Upper lobe of right lung (tissue), 1 donor: Measurements from ENCODE around the gene CHIC2. TPM values are rescaled to one million over a fixed set of nuclear protein-coding genes. Genes with fewer than 3 reads are reported as not detected.
"Not testable (repeated sequence)": the region's sequence is repeated elsewhere in the genome, so short reads cannot be mapped to it uniquely, and the experiment has no call there.

ENCODE experiments used
- ATAC-seq: fragments of 200-7000 bp; cut with Tn5 transposase; one replicate; pipeline ENCODE4 v1.9.1; 2020; ENCODE audit warnings: mild to moderate bottlenecking, moderate library complexity
- DNase-seq: peaks from one replicate; pipeline ENCODE4 v3.0.0-alpha.2; 2020
- H3K27ac ChIP-seq: fragments of 200-600 bp; one replicate; pipeline ENCODE4 v1.8.0; 2022
- H3K27me3 ChIP-seq: fragments of 200-600 bp; one replicate; pipeline ENCODE4 v1.8.0; 2022; ENCODE audit warnings: mild to moderate bottlenecking
- H3K36me3 ChIP-seq: fragments of 200-600 bp; one replicate; pipeline ENCODE4 v1.8.0; 2022
- H3K4me1 ChIP-seq: fragments of 200-600 bp; one replicate; pipeline ENCODE4 v1.8.0; 2022
- H3K4me3 ChIP-seq: fragments of 200-600 bp; one replicate; pipeline ENCODE4 v1.8.0; 2022; ENCODE audit warnings: mild to moderate bottlenecking
- H3K9me3 ChIP-seq: fragments of 200-600 bp; one replicate; pipeline ENCODE4 v1.8.0; 2022
- intact Hi-C: fragments of 100-400 bp; cut with DNase I; formaldehyde crosslinking; loops from one replicate; pipeline ENCODE4 v1.11.0; 2022
- total RNA-seq: library from RNA; stranded (reverse); fragmentation: NEBNext Ultra II Directional; extraction: Animal tissue kit (Norgen Biotek cat#: 25700); gene quantifications from one replicate; pipeline ENCODE4 v1.2.1, GENCODE V29; 2021
- TF ChIP-seq, protein P1 (sequence below): fragments of 200-600 bp; IDR thresholded peaks from one replicate; pipeline ENCODE4 v1.8.0; 2022; ENCODE audit warnings: antibody characterized with exemption
- donor health status: DM: no; HTN: yes; CAD: no; lungs with severe emphysema.

CHIC2 gene
- total RNA-seq, 1 donor from 2014 or later, result 28.7 TPM

DNA sequence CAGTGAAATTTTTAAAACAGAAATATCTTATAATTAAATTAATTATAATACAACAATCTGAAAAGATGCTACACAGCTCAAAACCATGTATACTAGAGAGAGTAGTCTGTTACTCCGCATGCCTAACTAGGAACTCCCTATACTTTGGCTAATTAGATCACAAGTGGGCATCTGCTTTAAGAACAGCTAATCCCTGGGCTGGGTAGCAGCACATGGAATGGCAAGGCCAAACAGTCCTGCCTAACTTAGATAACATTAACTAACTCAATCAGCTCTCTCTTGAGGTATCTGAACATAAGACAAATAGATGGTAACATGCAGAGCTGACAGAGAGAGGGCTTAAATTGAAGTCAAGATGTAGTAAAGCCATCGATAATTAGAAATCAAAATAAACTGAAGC, 9.9 kb downstream of the CHIC2 start:
- TF ChIP-seq, protein P1, sequence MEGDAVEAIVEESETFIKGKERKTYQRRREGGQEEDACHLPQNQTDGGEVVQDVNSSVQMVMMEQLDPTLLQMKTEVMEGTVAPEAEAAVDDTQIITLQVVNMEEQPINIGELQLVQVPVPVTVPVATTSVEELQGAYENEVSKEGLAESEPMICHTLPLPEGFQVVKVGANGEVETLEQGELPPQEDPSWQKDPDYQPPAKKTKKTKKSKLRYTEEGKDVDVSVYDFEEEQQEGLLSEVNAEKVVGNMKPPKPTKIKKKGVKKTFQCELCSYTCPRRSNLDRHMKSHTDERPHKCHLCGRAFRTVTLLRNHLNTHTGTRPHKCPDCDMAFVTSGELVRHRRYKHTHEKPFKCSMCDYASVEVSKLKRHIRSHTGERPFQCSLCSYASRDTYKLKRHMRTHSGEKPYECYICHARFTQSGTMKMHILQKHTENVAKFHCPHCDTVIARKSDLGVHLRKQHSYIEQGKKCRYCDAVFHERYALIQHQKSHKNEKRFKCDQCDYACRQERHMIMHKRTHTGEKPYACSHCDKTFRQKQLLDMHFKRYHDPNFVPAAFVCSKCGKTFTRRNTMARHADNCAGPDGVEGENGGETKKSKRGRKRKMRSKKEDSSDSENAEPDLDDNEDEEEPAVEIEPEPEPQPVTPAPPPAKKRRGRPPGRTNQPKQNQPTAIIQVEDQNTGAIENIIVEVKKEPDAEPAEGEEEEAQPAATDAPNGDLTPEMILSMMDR, result no peak
- no peak overlapping the region for H3K27ac ChIP-seq
- H3K27me3 ChIP-seq, result no peaks in the 10 kb centered on the region
- no peaks in the 10 kb centered on the region for H3K9me3 ChIP-seq
- DNase-seq (no peak), ATAC-seq (no peak)
- no peak overlapping the region for H3K4me3 ChIP-seq
- intact Hi-C loops, result no loop called here
- peaks cover 49% of the 10 kb centered on the region for H3K4me1 ChIP-seq
- no peaks in the 10 kb centered on the region for H3K36me3 ChIP-seq

DNA sequence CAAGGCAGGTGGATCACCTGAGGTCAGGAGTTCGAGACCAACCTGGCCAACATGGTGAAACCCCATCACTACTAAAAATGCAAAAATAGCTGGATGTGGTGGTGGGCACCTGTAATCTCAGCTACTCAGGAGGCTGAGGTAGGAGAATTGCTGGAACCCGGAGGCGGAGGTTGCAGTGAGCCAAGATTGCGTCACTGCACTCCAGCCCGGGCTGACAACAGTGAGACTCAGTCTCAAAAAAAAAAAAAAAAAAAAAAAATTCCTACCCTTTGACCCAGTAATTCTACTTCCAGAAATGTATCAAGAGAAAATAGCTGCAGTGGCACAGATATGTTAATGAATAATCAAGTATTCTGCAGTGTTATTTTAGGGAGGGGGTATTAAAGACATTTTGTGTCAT, 11.1 kb downstream of the CHIC2 start:
- intact Hi-C loops, H3K9me3 ChIP-seq, H3K27me3 ChIP-seq, H3K4me3 ChIP-seq, H3K27ac ChIP-seq, DNase-seq, ATAC-seq: not testable (repeated sequence)
- Histone ChIP-seq H3K36me3 (peaks cover 10% of the 10 kb centered on the region), H3K4me1 (peaks cover 42% of the 10 kb centered on the region)

DNA sequence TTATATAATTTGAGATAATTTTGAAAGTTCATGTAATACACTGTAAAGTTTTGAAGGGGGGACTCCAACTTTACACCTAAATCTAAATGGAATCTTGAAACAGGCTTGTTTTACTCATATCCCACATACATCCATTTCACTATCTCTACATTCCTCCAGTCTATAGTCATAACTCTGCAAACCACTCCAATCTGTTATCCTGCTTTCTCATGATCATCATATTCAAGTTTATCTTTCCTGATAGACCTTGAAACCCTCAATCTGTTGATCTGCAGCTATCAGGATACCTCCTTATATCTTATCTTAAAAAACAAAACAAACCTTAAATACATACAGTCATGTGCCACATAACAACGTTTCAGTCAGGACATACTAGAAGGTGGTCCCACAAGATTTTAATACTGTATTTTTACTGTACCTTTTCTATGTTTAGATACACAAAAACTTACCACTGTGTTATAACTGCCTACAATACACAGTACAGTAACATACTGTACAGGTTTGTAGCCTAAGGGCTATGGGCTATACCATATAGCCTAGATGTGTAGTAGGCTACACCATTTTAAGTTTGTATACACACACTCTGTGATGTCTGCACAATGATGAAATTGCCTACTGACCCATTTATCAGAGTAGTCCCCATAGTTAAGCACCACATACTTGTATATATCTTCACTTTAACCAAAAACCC, 14.0 kb downstream of the CHIC2 start:
- ATAC-seq, result no peak

DNA sequence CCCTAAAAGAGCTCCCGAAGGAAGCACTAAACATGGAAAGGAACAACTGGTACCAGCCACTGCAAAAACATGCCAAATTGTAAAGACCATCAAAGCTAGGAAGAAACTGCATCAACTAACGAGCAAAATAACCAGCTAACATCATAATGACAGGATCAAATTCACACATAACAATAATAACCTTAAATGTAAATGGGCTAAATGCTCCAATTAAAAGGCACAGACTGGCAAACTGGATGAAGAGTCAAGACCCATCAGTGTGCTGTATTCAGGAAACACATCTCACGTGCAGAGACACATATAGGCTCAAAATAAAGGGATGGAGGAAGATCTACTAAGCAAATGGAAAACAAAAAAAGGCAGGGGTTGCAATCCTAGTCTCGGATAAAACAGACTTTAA, 20.8 kb downstream of the CHIC2 start:
- H3K27me3 ChIP-seq, H3K9me3 ChIP-seq, ATAC-seq, H3K4me1 ChIP-seq, intact Hi-C loops, DNase-seq, H3K4me3 ChIP-seq, H3K27ac ChIP-seq: not testable (repeated sequence)
- peaks cover 11% of the 10 kb centered on the region for H3K36me3 ChIP-seq

More for the DNA sequence above, 14.0 kb downstream of the CHIC2 start:
- intact Hi-C loops, result no loop called here
- peaks cover 15% of the 10 kb centered on the region for H3K36me3 ChIP-seq
- peaks cover 22% of the 10 kb centered on the region for H3K4me1 ChIP-seq
- H3K9me3 ChIP-seq, result no peaks in the 10 kb centered on the region
- TF ChIP-seq, protein P1, result no peak
- H3K27ac ChIP-seq, result no peak overlapping the region
- H3K4me3 ChIP-seq, result no peak overlapping the region
- no peak for DNase-seq
- H3K27me3 ChIP-seq, result no peaks in the 10 kb centered on the region

DNA sequence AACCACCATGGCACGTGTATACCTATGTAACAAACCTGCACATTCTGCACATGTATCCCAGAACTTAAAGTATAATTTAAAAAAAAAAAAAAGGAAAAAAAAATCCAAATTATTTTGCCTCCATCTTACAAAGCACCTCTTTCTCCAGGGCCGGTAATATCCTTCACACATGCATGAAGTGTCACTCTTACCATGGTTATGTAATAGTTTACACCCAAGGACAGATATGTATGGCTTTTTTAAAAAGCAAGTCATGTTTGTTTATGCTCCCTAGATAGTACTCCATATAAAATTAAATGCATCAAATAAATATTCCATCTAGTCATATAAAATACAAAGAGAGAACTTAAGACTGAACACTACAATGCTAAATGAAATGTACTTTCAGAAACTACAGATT, 22.5 kb downstream of the CHIC2 start:
- no peak for ATAC-seq
- intact Hi-C loops, result no loop called here

DNA sequence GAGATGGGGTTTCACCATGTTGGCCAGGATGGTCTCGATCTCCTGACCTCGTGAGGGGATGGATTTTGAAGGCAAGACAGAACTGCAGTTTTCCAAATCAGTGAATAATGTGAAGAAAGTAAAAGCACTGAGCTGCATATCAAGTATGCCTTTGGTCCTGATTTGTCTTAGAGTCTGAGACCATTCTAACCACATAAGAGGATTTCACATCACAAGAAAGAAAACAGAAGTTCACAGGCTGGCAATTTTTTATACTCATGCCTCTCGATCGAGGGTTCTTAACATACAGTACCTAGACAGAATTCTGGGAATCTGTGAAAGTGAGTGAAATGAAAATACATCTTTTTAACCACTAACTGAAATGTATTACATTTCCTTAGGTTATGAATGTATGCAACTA, 23.3 kb downstream of the CHIC2 start:
- Histone ChIP-seq H3K36me3 (peaks cover 4% of the 10 kb centered on the region), H3K27ac (no peak overlapping the region), H3K27me3 (no peaks in the 10 kb centered on the region), H3K4me1 (peaks cover 4% of the 10 kb centered on the region), H3K4me3 (no peak overlapping the region), H3K9me3 (no peaks in the 10 kb centered on the region)
- intact Hi-C loops, result no loop called here
- ATAC-seq, result no peak
- TF ChIP-seq, protein P1, result no peak
- no peak for DNase-seq

More for the DNA sequence above, 22.5 kb downstream of the CHIC2 start:
- H3K4me1 ChIP-seq, result peaks cover 4% of the 10 kb centered on the region
- H3K36me3 ChIP-seq, result peaks cover 4% of the 10 kb centered on the region
- no peaks in the 10 kb centered on the region for H3K27me3 ChIP-seq
- H3K4me3 ChIP-seq, result no peak overlapping the region
- TF ChIP-seq, protein P1, result no peak
- H3K9me3 ChIP-seq, result no peaks in the 10 kb centered on the region
- H3K27ac ChIP-seq, result no peak overlapping the region
- DNase-seq, result no peak

DNA sequence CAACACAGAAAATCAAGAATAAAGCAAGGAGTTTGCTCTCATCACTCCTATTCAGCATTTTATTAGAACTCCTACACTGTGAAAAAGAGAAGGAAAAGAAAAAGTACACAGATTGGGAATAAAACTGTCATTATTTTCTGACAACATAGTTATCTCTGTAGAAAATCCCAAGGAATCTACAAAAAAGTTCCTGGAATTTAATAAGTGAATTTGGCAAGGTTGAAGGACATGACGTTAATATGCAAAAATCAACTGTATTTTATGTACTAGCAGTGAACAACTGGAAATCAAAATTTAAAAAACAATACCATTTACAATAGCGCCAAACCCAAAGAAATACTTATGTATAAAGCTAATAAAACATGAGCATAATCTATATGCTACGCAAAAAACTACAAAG, 26.3 kb downstream of the CHIC2 start:
- no peak overlapping the region for H3K4me3 ChIP-seq
- TF ChIP-seq, protein P1, result no peak
- H3K9me3 ChIP-seq, result no peaks in the 10 kb centered on the region
- peaks cover 4% of the 10 kb centered on the region for H3K4me1 ChIP-seq
- ATAC-seq (no peak), DNase-seq (no peak)
- intact Hi-C loops, result no loop called here
- peaks cover 4% of the 10 kb centered on the region for H3K36me3 ChIP-seq
- no peaks in the 10 kb centered on the region for H3K27me3 ChIP-seq
- no peak overlapping the region for H3K27ac ChIP-seq
